Esophagus muscularis mucosa (tissue), 3 donors: ENCODE results near the gene PEX16.

ENCODE experiments used
- CTCF ChIP-seq, 3 experiments: fragments of 200-600 bp in 2 of 3; fragments of 450-650 bp in 1 of 3; sonication (generic) in 2 of 3; IDR thresholded peaks; one replicate each; pipeline ENCODE4 v1.5.1; 2017 to 2019; ENCODE audit warnings: antibody characterized with exemption in 3 of 3, mild to moderate bottlenecking in 2 of 3, moderate library complexity in 1 of 3
- POLR2A ChIP-seq: fragments of 450-650 bp; IDR thresholded peaks from one replicate; pipeline ENCODE4 v1.6.1; 2017; ENCODE audit warnings: antibody characterized with exemption, moderate library complexity, mild to moderate bottlenecking, low read depth
- POLR2AphosphoS5 ChIP-seq, 2 donors: sonication (generic); formaldehyde crosslinking; IDR thresholded peaks; one replicate each; pipeline ENCODE4 v1.6.1; 2017; ENCODE audit warnings: antibody characterized with exemption in 2 of 2

DNA sequence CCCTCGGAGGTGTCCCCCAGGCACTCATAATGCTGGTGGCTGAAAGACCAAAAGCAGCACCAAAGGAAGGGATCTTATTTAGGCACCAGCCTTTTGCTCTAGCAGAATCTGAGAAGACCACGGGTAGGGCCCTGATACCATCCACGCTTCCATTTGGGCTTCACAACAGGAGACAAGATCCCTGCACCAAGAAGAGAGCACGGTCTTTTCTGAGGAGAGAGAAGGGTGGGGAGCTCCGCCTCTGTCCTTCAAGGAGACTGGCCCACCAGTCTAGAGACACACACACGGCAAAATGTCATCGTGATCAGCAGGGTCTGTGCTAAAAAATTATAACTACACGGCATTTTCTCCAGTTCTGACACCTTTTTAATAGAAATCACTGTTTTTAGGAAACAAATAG is 14.5 kb upstream of the PEX16 start:
- TF ChIP-seq CTCF (IDR thresholded peaks at IDR 0.05) (no peak), POLR2A (no peak), POLR2AphosphoS5 (IDR thresholded peaks at IDR 0.05) (no peak)
